ENCODE measurements around the gene BMERB1. TPM values are rescaled to one million over a fixed set of nuclear protein-coding genes. Genes with fewer than 3 reads are reported as not detected.
"Not testable (repeated sequence)": the region's sequence is repeated elsewhere in the genome, so short reads cannot be mapped to it uniquely, and the experiment has no call there.

The BMERB1 gene
- total and polyA plus RNA-seq, 2 experiments from 2014 or later, result 17.3 to 28.1 TPM

GRCh38 chr16:15542734-15543347 lies 108.5 kb downstream of the BMERB1 start:
- H3K79me2 ChIP-seq (replicated peaks; ENCODE audit: insufficient read depth), result no peaks in the 10 kb centered on the region
- H4K20me1 ChIP-seq (replicated peaks; ENCODE audit: insufficient read depth), result no peaks in the 10 kb centered on the region
- peaks cover 22% of the 10 kb centered on the region for H3K4me1 Mint-ChIP-seq
- H3K4me3 ChIP-seq, result no peak overlapping the region
- no peak overlapping the region for H2AFZ ChIP-seq
- H3K27me3 ChIP-seq (ENCODE audit: insufficient read depth), result no peaks in the 10 kb centered on the region
- H3K36me3 Mint-ChIP-seq (ENCODE audit: low read depth), result peaks cover 23% of the 10 kb centered on the region
- H3K27ac ChIP-seq (ENCODE audit: low read depth), result peak overlapping the region; percentile 48; the same call in 1 of the 2 replicates
- DNase-seq (ENCODE audit: low spot score) (no peak), ATAC-seq (no peak)
- no peak overlapping the region for H3K4me3 Mint-ChIP-seq
- peaks cover 21% of the 10 kb centered on the region for H3K9me3 Mint-ChIP-seq
- H3K27me3 Mint-ChIP-seq (ENCODE audit: insufficient read depth, low read depth, poor library complexity), result peaks cover 2% of the 10 kb centered on the region
- no peaks in the 10 kb centered on the region for H3K36me3 ChIP-seq (ENCODE audit: insufficient read depth)
- TF ChIP-seq, protein P1, sequence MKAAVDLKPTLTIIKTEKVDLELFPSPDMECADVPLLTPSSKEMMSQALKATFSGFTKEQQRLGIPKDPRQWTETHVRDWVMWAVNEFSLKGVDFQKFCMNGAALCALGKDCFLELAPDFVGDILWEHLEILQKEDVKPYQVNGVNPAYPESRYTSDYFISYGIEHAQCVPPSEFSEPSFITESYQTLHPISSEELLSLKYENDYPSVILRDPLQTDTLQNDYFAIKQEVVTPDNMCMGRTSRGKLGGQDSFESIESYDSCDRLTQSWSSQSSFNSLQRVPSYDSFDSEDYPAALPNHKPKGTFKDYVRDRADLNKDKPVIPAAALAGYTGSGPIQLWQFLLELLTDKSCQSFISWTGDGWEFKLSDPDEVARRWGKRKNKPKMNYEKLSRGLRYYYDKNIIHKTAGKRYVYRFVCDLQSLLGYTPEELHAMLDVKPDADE (IDR thresholded peaks at IDR 0.05), result no peak
- H3K4me1 ChIP-seq (ENCODE audit: insufficient read depth), result peaks cover 8% of the 10 kb centered on the region
- no peak overlapping the region for H3K27ac Mint-ChIP-seq
- H3K9me2 ChIP-seq (ENCODE audit: insufficient read depth), result 0 out of 2 replicates have a peak, but pooled peaks cover 6% of the 10 kb centered on the region
- H3F3A ChIP-seq (replicated peaks; ENCODE audit: low read depth), result 0 out of 2 replicates have a peak, but pooled peaks cover 3% of the 10 kb centered on the region
- no peak overlapping the region for H3K4me2 ChIP-seq

DNA sequence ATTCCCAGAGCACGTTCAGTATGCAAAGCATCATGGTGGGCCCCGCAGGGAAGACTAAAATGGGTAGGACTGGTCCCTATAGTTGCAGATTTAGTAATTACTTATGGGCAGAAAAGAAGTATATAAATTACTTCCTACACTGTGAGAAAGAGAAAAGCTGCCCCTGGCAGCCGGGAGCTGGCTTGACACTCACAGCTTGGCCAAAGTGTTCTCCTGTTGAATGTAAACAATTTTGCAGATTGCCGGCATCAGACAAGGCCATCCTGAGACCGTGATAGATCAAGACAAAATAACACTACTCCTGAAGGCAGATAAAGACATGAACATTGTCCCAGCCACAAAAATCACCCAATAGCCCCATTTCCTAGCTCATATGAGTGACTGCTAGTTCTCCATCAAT lies 110.0 kb downstream of the BMERB1 start:
- no peak overlapping the region for H3K27ac ChIP-seq (ENCODE audit: low read depth)
- H4K20me1 ChIP-seq (replicated peaks; ENCODE audit: insufficient read depth), result no peaks in the 10 kb centered on the region
- H3K27me3 ChIP-seq (ENCODE audit: insufficient read depth), result no peaks in the 10 kb centered on the region
- Mint-ChIP-seq H3K36me3 (ENCODE audit: low read depth) (peaks cover 23% of the 10 kb centered on the region), H3K4me1 (peaks cover 14% of the 10 kb centered on the region), H3K27ac (no peak overlapping the region), H3K27me3 (ENCODE audit: insufficient read depth, low read depth, poor library complexity) (peaks cover 2% of the 10 kb centered on the region), H3K9me3 (peaks cover 21% of the 10 kb centered on the region), H3K4me3 (no peak overlapping the region)
- no peak overlapping the region for H3K4me3 ChIP-seq
- peaks cover under 1% of the 10 kb centered on the region; the same call in 1 of the 2 replicates for H3K4me1 ChIP-seq (ENCODE audit: insufficient read depth)
- ATAC-seq (no peak), DNase-seq (ENCODE audit: low spot score) (no peak)
- H3K36me3 ChIP-seq (ENCODE audit: insufficient read depth), result no peaks in the 10 kb centered on the region
- 0 out of 2 replicates have a peak, but pooled peaks cover 3% of the 10 kb centered on the region for H3F3A ChIP-seq (replicated peaks; ENCODE audit: low read depth)
- no peak overlapping the region for H2AFZ ChIP-seq
- TF ChIP-seq JUNB (IDR thresholded peaks at IDR 0.05; ENCODE audit: unreplicated experiment), result no peak
- H3K79me2 ChIP-seq (replicated peaks; ENCODE audit: insufficient read depth), result no peaks in the 10 kb centered on the region
- 0 out of 2 replicates have a peak, but pooled peaks cover 6% of the 10 kb centered on the region for H3K9me2 ChIP-seq (ENCODE audit: insufficient read depth)
- no peak overlapping the region for H3K4me2 ChIP-seq

DNA sequence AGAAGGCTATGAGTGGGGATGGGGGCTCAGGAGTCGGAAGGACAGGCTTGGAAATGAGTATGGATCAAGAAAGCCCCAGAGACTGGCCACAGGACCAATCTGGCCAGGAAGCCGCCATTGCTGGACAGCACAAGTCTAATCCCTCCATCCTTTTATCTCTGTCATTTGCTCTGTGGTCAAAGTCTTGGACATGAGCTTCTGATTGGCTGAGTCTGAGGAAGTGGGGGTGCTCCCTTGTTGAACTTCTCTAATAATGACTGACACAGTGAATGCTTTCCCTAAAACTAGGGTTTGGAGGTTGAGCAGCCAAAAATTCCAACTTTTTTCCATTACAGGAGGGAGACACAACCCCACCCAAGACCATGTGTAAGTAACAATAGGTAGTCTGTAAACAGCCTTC lies 111.2 kb downstream of the BMERB1 start:
- no peaks in the 10 kb centered on the region for H3K79me2 ChIP-seq (replicated peaks; ENCODE audit: insufficient read depth)
- no peaks in the 10 kb centered on the region for H3K4me1 ChIP-seq (ENCODE audit: insufficient read depth)
- H3K4me2 ChIP-seq, result no peak overlapping the region
- H3K36me3 ChIP-seq (ENCODE audit: insufficient read depth), result no peaks in the 10 kb centered on the region
- Mint-ChIP-seq H3K9me3 (peaks cover 21% of the 10 kb centered on the region), H3K4me1 (peaks cover 13% of the 10 kb centered on the region), H3K27ac (no peak overlapping the region), H3K27me3 (ENCODE audit: insufficient read depth, low read depth, poor library complexity) (peaks cover 2% of the 10 kb centered on the region), H3K36me3 (ENCODE audit: low read depth) (peaks cover 23% of the 10 kb centered on the region), H3K4me3 (no peak overlapping the region)
- TF ChIP-seq, protein P1 (IDR thresholded peaks at IDR 0.05), result no peak
- H3K4me3 ChIP-seq, result no peak overlapping the region
- 0 out of 2 replicates have a peak, but pooled peaks cover 6% of the 10 kb centered on the region for H3K9me2 ChIP-seq (ENCODE audit: insufficient read depth)
- no peak for DNase-seq (ENCODE audit: low spot score)
- no peak overlapping the region for H2AFZ ChIP-seq
- H4K20me1 ChIP-seq (replicated peaks; ENCODE audit: insufficient read depth), result no peaks in the 10 kb centered on the region
- no peak overlapping the region for H3K27ac ChIP-seq (ENCODE audit: low read depth)
- H3F3A ChIP-seq (replicated peaks; ENCODE audit: low read depth), result 0 out of 2 replicates have a peak, but pooled peaks cover 1% of the 10 kb centered on the region
- ATAC-seq, result no peak
- H3K27me3 ChIP-seq (ENCODE audit: insufficient read depth), result no peaks in the 10 kb centered on the region

DNA sequence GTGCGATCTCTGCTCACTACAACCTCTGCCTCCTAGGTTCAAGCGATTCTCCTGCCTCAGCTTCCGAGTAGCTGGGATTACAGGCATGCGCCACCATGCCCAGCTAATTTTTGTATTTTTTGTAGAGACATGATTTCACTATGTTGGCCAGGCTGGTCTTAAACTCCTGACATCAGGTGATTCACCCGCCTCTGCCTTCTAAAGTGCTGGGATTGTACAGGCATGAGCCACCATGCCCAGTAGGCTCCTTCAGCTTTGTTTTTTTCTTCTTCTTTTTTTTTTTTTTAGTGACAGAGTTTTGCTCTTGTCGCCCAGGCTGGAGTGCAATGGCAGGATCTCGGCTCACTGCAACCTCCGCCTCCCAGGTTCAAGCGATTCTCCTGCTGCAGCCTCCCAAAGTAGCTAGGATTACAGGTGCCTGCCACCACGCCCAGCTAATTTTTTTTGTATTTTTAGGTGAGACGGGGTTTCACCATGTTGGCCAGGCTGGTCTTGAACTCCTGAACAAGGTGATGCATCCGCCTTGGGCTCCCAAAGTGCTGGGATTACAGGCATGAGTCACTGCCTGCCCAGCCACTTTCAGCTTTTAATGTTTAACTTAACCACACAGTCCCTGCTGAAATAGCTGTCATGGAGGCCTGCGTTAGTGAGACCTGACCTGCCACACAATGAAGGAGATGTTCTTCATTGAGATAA lies 112.8 kb downstream of the BMERB1 start:
- H3K9me2 ChIP-seq (ENCODE audit: insufficient read depth); H3K79me2 ChIP-seq (replicated peaks; ENCODE audit: insufficient read depth); H2AFZ ChIP-seq; H3K27me3 ChIP-seq (ENCODE audit: insufficient read depth); ATAC-seq; H3K4me2 ChIP-seq; H3K4me1 ChIP-seq (ENCODE audit: insufficient read depth); H3K4me3 Mint-ChIP-seq; H3K27ac Mint-ChIP-seq; H3F3A ChIP-seq (replicated peaks; ENCODE audit: low read depth); DNase-seq (ENCODE audit: low spot score); H3K27me3 Mint-ChIP-seq (ENCODE audit: insufficient read depth, low read depth, poor library complexity); H3K36me3 ChIP-seq (ENCODE audit: insufficient read depth); H4K20me1 ChIP-seq (replicated peaks; ENCODE audit: insufficient read depth); H3K27ac ChIP-seq (ENCODE audit: low read depth); H3K4me3 ChIP-seq: not testable (repeated sequence)
- Mint-ChIP-seq H3K9me3 (peaks cover 19% of the 10 kb centered on the region), H3K4me1 (peaks cover 13% of the 10 kb centered on the region), H3K36me3 (ENCODE audit: low read depth) (peaks cover 20% of the 10 kb centered on the region)
